ENCODE results near the gene TAF6.

TAF6 gene

GRCh38 chr7:100064162-100064561, 55.0 kb downstream of the TAF6 start:
- DNase-seq, result no peak

DNA sequence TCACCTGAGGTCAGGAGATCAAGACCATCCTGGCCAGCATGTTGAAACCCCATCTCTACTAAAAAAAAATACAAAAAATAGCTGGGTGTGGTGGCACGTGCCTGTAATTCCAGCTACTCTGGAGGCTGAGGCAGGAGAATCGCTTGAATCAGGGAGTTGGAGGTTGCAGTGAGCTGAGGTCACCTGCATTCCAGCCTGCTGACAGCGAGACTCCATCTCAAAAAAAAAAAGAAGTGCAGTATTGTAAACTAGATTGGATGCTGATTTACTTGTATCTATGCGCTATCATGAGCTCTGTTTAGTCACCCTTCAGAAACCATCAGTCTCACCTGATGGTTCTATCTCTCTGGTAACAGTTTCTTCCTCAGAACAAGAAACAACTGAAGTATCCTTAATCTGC, 55.8 kb downstream of the TAF6 start:
- DNase-seq, result no peak

DNA sequence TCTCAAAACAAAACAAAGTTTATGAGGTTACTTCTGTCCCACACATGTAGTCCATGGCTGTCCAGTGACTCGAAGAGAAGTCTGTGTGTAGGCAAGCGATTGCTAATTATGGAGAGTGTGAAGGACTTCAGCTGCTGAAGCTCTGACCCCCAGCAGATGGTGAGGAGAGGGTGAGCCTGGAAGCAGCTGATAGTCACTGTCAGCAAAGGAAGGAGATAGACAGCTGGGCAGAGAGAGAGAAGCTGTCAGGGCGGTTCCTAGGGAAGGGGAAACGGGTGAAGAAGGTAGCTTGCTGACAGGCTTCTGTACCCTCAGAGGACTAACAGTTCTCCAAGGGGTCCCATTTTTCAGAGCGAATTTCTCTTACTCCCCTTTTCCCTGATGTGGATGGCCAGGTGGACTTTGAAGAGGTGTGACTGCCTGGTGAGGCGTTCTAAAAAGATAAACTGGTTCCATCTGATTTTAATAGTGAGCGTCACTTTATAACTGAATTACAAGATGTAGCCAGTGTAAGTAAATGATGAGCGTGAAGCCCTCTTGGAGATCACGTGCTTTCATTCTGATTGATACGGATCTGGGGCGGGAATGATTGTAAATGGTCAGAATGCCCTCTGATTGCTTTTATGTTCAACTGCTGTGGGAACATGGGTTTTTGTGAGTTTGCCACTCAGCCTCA, 57.5 kb downstream of the TAF6 start:
- DNase-seq, result no peak

DNA sequence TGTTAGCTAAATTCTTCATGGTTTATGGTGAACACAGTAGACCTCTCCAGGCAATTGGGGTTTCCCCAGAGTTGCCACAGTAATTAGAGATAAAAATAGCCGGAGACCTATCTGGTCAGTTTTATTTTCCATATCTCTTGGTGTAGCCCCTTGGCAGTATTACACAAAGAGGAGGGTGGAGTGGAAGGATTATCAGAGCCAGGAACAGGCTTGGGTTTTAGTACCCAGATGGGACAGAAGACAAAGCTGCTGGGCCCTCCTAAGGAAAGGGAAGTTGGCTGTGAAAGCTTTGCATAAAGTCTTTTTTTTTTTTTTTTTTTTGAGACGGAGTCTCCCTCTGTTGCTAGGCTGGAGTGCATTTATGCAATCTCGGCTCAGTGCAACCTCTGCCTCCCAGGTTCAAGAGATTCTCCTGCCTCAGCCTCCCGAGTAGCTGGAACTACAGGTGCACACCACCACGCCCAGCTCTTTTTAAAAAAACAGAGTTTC, 59.9 kb downstream of the TAF6 start:
- DNase-seq, result no peak
